GM12874 (cell line): Measurements from ENCODE around the gene SND1.

Experiments
- TF ChIP-seq, protein P1 (sequence below): IDR thresholded peaks from 2 replicates; pipeline ENCODE4 v1.5.1; 2011; ENCODE audit warnings: low read depth, mild to moderate bottlenecking, control low read depth, low read length, moderate library complexity; ENCODE audit not compliant: insufficient read depth

Gene SND1

DNA sequence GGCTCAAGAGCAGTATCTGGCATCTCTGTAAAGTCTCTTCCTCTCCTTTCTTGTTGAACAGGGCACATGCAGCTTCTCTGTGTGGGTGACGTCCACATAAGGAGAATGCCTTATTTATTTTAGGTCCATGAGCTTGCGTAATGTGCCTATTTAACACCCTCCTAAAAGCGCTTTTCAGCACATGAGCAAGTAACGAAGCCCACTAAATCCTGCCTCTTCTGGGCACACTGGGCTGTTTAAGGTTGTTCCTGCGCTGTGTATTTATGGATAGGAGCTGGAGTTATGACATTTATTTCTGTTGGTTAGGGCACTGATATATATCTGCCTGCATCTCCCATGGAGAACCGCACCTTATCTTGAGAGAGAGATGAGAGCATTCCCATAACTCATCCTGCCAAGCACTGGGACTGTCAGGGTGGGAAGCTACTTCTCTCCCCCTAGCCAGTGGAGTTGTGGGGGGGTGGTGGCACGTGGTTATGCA is 303.1 kb downstream of the SND1 start:
- TF ChIP-seq, protein P1, sequence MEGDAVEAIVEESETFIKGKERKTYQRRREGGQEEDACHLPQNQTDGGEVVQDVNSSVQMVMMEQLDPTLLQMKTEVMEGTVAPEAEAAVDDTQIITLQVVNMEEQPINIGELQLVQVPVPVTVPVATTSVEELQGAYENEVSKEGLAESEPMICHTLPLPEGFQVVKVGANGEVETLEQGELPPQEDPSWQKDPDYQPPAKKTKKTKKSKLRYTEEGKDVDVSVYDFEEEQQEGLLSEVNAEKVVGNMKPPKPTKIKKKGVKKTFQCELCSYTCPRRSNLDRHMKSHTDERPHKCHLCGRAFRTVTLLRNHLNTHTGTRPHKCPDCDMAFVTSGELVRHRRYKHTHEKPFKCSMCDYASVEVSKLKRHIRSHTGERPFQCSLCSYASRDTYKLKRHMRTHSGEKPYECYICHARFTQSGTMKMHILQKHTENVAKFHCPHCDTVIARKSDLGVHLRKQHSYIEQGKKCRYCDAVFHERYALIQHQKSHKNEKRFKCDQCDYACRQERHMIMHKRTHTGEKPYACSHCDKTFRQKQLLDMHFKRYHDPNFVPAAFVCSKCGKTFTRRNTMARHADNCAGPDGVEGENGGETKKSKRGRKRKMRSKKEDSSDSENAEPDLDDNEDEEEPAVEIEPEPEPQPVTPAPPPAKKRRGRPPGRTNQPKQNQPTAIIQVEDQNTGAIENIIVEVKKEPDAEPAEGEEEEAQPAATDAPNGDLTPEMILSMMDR, result no peak

DNA sequence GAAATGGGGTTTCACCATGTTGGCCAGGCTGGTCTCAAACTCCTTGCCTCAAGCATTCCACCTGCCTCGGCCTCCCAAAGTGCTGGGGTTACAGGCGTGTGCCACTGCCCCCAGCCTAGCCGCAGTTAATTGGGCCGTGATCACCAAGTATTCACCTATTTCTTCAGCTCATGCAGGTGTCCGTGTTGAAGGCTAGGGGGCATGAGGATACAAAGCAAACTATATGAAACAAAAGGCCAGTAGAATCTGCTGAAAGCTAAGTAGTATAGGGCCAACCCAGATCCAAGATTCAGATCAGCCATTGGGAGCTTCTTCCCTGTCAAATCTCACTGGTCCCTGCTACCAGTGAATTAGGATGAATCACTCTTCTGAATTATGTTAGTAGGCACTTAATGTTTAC is 305.9 kb downstream of the SND1 start:
- TF ChIP-seq, protein P1, result no peak

DNA sequence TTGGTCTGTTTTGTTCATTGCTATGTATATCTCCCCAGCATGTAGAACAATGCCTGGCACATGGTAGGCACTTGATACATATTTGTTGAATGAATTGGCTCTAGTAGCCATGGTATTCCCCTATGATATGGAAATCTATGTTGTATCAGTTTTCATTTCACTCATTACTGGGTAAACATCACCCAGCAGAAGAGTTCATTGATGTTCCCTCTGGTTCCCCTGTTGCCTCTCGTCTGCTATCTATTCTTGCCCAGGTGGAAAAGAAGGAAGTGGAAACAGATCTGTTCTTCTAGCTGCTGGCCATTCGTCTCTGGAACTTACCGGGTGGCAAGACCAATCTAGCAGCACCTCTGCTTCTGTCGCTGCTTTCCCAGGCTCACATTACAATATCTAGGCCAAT is 307.8 kb downstream of the SND1 start:
- TF ChIP-seq, protein P1, result no peak

DNA sequence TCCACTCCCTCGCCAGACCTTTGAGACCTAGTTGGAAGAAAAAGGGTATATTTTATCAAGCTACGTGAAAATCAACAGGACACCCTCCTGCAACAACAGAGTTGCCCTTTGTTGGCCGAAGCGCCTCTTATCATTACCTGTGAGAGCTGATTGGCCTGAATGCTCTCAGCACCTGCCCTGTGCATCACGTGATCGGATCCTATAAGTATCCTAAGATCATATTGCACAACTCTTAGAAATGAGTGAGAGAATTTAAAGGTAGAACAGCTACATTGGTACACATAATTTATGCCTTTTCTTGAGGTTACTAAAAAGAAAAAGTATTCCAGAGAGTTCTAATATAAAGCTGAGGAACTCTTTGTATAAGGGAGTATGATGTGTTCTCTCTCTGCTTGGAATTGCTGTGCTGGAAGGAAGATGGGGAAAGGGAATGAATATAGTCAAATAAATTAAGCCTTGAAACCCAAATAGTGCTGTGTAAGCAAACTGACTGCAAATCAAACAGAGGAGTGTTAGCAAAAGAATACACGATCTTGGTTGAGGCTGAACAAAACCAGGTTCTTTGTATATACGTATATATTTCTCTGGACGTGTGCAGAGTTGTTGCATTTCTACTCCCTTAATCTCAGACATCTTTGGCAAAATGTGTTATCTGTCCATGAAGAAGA is 309.9 kb downstream of the SND1 start:
- TF ChIP-seq, protein P1, result no peak

DNA sequence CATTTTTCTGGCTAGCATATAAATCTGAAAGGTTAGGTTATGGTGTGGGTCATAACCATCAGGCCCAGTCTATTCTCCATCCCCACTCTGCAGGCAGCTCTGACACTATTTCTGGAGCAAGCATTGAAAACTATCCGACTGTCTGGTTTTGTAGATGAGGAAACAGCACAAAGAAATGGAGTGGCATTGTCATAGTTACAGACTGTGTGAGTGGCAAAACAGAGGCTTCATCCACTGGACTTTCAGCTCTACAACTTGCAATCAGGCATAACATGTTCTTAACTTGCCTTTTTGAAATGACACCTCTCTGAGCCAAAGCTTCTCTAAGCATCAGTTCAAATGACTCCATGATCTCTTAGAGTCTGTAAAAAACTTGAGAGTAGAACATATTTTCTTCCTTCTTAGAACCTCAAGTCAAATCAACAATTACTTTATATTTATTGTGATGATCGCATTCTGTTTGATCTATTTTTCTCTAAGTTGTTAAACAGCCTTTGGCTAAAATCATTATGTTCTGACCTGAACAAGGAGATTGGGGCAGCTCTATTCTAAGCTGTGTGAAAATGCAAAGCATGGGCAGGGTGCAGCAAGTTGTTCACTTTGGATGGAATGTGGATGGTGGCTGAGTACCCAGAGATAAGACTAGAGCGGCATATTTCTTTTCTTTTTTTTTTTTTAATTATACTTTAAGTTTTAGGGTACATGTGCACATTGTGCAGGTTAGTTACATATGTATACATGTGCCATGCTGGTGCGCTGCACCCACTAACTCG is 310.8 kb downstream of the SND1 start:
- TF ChIP-seq, protein P1, result no peak

DNA sequence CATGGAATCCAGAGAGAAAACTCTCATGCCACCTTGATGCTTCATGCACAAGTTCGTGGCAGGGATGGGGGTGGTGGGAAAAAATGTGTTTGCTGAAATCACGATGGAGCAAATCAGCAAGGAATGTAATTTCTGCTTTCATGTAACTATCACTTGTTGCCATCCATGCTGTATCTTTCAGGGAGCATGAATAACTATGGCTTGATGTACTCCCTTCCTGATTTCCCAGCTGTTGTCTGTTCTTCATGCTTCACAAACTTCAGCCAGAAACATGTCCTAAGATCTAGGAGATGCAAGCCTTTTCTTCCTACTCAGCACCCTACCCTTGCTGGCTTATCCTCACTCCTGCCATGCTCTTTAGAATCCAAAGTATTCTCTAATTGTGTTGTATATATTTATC is 315.3 kb downstream of the SND1 start:
- TF ChIP-seq, protein P1, result no peak

DNA sequence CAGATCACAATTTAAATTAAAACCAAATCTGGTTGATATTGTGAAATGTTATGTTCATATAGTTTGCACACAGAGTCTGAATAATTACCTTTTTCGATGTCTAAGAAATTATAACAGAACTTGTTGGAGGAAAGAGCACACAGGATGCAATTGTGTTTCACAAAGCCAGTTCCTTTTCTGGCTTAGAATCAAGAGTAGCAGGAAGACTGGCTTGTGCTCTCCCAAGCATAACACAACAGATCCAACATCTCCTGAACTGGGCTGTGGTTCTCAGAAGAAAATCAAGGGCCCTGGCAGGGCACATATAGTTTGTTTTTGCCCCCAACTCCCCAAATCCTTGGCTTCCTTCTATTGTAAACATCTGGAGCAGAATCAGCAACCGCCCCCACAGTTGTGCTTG is 316.6 kb downstream of the SND1 start:
- TF ChIP-seq, protein P1, result no peak
